Right lobe of liver (tissue), 4 donors: ENCODE data around the gene CEP20.

ENCODE experiments used
- CTCF ChIP-seq, 4 donors: fragments of 200-600 bp in 3 of 4; fragments of 450-650 bp in 1 of 4; IDR thresholded peaks; one replicate each; pipeline versions ENCODE4 v1.5.1 to v1.8.0; 2016 to 2022; ENCODE audit warnings: antibody characterized with exemption in 4 of 4, mild to moderate bottlenecking in 2 of 4
- POLR2A ChIP-seq: fragments of 450-650 bp; IDR thresholded peaks from one replicate; pipeline ENCODE4 v1.6.1; 2017; ENCODE audit warnings: antibody characterized with exemption, mild to moderate bottlenecking
- donor health status: DM: no; HTN: no; CAD: no.
- donor health status: DM: no; HTN: no; CAD: no.
- donor health status: DM: no; HTN: yes; CAD: no.

DNA sequence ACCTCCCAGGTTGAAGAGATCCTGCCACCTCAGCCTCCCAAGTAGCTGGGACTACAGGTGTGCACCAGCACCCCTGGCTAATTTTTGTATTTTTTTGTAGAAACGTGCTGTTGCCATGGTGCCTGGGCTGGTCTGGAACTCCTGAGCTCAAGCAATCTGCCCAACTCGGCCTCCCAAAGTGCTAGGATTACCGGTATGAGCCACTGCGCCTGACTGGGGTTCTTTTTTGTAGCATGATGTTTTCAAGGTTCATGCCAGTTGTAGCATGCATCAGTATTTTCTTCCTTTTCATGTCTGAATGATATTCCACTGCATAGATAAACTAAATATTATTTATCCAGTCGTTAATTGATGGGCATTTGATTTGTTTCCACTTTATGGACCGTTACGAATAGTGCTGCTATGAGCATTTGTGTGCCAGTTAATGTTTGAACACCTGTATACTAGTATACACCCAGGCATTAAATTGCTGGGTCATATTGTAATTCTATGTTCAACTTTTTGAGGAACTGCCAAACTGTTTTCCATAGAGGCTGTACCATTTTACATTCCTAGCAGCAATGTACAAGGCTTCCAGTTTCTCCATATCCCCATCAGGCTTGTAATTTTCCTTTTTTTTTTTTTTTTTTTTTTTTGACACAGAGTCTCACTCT is 24.8 kb upstream of the CEP20 start:
- TF ChIP-seq POLR2A, result no peak
- no peak for TF ChIP-seq CTCF (IDR thresholded peaks at IDR 0.05)
